GM19372 (cell line): Measurements from ENCODE around the gene FBXL20.
"Not testable (repeated sequence)": the region's sequence is repeated elsewhere in the genome, so short reads cannot be mapped to it uniquely, and the experiment has no call there.

Experiments
- ATAC-seq: cut with Tn5 transposase; IDR thresholded peaks from one replicate; pipeline ENCODE4 v1.9.1; 2021; ENCODE audit warnings: mild to moderate bottlenecking, low read depth, moderate library complexity; ENCODE audit not compliant: unreplicated experiment

Gene FBXL20

DNA sequence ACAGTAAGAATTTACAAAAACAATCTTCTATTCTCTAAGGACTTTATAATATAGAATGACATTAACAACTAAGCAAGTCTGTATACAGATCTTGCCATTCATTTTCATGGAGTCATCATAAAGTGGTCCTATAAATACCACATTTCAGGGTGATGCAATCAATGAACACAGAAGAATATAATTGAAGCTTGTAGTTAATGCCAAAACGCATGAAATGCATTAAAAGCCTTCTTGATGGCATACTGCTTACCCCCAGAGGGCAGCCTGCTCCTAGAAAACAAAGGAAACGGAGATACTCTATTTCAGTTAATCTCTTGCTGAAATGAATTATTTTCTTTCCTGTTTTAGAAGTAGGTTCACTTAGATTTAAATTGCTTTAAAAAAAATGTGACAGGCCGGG is 130.5 kb downstream of the FBXL20 start:
- ATAC-seq, result no peak

DNA sequence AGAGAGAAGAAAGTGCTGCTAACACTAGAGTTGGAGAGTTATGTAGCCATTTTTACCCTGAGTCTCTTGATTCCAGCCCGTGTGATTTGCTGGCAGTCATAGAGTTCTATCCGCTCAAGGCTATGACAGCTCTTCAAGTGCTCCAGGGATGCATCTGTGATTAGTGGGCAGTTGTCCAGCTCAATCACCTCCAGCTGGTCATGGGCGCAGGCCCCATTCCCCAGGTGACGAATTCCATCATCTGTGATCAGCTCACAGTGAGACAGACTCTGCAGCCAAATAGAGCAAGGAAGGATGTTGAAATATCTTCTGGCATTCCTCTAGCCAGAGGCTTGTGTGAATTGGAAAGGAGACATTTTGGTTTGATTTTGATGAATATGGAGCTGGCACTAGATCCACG is 137.3 kb downstream of the FBXL20 start:
- ATAC-seq, result no peak

DNA sequence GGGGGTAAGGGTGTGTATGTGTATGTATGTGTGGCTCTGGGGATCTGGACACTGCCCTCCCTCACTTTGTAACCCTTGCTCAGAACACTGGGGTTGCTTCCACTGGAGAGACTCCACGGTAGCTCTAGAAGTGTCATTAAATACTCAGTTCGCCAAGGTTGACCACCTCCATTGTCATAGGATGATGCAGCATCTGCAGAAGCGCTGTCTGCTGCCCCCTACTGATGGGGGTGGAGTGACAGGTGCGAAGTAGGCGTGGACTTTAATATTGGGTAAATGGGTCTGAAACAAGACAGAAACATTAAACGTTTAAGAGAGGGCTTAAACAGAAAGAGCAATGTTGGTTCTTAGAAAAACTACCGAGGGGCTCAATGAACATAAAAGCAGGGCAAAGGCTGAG is 140.1 kb downstream of the FBXL20 start:
- no peak for ATAC-seq

DNA sequence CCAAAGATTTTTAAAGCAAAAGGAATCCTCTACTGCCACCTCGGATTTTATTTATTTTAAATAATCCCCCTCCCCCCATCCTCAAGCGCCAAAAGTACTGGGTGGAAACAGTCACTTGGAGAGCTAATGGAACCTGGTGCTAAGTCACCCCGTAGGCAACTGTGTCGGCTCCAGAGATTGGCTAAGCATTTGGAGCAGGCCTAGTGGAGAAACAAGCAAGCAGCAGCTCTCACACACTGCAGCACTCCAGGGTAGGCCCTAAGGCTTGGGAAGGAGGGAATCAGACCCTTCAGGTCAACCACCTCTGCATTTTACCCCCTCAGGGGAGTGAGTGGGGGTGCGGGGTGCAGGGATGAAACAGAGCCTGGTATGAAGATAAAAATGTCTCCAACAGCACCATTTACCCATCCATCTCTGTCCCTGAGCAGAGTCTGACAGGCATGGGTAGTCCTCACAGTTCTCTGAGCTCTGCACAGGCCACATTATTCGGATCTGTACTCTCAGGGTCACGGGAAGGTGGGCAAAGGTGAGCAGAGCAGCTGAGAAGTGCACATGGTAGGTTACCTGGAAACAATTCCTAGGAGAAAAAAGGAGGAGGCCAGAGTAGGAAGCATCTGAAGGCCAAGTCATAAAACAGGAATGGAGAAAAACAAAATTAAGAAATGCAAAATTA is 148.5 kb downstream of the FBXL20 start:
- ATAC-seq, result no peak

DNA sequence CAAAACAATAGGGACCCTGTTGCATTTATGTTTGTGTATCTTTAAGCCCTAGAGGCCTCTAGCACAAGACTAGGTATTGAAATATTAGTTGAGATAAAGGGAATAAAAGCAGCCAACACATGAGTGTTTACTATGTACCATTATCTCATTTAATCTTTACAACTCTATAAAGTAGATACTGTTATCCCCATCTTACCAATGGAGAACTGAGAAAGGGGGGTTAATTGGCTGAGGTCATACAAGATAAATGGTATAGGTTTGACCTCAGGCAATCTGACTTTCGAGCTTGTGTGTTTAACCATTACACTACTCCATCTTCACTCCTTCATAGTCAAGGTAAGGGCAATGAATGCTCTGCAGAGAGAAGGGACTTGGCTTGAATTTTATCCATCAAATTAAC is 149.4 kb downstream of the FBXL20 start:
- ATAC-seq, result no peak

DNA sequence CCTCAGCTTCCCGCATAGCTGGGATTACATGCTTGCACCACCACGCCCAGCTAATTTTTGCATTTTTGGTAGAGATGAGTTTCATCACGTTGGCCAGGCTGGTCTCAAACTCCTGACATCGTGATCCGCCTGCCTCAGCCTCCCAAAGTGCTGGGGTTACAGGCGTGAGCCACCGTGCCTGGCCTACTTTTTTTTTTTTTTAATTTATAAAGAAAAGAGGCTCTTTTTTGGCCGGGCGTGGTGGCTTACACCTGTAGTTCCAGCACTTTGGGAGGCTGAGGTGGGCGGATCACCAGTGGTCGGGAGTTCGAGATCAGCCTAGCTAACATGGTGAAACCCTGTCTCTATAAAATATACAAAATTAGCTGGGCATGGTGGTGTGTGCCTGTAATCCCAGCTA is 151.3 kb downstream of the FBXL20 start:
- not testable (repeated sequence) for ATAC-seq

DNA sequence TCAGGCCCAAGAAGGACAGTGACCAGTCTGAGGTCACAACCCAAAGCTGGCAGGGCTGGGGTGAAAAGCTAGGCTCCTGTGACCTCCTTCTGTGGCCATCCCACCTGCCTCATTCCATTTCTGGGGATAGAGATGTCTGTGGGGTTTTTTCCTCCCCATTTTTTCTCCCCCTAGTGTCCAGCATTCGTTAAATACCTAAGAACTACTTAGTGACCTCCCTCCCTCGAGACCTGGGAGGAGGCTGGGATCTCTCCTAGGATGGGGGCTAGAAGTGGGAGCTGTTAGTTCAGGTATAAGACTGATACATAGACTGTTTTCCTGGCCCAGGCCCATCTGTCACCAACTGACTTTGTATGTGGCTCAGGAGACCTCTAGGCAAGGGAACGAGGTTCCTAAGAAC is 155.2 kb downstream of the FBXL20 start:
- ATAC-seq, result no peak

DNA sequence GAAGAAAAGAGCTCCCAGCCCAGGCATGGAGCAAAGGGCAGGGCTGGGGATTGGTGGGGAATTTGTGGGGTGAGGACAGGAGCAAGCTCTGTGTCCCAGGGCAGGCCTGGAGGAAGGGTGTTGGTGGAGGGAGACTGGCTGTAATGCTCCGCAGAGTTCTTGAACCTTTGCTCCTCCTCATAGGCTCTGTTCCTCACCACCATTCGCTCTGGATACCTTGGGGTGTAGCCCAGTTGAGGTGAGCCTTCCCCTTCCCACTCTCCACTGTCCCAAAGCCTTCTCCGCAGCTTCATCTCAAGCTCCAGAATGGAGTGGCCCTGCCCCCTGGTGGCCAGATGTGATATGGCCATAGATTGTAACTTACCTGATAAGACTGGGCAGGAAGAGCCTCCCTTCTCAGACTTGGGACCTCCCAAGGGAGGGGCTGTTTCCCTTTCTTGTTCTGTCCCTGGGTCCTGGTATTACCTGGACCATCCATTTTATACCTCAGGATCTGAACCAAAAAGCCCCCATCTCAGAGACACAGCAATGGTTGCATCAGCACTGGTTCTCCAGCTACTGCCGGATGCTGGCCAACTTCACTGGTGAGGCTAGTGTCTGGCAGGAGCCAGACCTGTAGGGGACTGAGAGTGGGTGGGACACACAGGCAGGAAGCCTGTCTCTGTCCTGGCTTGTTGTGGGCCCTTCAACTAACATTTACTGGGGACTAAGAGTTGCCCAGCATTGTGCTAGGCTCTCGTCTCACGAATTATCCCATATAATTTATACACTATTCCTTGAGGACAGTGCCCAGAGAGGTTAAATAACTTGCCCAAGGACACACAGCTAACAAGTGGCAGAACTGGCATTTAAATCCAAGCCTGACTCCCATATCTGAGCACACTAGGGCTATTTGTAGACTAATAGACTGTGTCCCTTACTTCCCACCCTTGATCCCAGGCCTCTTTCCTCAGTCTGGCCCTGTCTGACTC is 156.5 kb downstream of the FBXL20 start:
- ATAC-seq, result no peak

DNA sequence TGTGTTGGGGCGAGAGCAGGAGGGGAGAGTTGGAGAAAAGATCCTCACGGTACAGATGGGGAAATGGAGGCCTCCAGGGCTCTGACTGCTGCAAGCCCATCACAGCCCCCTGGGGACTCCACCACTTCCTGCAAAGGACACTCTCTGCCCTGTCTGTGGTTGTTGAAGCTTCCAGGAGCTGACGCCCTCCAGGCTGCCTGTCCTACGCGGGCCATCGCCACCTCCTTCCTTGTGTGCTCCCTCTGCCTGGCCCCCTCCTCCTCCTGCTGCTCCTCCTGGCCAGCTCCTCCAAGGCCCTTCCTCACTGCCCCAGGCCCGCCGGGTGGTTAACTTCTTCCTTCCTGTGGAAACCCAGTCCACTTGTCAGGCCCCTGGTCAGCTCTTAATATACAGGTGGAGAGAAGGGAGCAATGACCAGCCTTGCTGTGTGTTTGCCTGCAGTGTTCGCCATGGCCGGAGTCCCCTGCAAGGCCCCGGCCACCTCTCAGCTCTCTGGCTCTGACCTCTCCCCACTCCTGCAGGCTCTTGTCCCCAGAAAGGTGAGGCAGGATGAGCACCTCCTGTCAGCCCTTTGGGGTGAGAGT is 157.3 kb downstream of the FBXL20 start:
- no peak for ATAC-seq

DNA sequence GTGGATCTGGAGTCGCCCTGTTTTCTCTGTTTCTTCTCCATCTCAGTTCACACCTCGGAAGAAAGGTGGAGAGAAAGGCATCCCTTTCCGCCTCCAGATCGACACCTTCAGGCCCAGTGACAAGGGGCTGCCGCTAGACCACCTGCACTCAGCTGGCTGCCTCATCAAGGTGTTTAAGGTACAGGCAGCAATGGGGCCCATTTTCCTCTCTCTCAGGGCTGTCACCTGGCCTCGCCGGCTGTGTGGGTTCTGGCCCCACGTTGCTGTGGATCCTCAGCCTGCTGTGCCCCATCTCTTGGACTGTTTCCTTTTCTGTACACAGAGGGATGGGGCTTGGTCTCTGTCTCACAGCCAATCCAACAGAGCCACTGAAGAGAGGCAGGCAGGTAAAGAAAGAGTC is 158.3 kb downstream of the FBXL20 start:
- ATAC-seq, result no peak

DNA sequence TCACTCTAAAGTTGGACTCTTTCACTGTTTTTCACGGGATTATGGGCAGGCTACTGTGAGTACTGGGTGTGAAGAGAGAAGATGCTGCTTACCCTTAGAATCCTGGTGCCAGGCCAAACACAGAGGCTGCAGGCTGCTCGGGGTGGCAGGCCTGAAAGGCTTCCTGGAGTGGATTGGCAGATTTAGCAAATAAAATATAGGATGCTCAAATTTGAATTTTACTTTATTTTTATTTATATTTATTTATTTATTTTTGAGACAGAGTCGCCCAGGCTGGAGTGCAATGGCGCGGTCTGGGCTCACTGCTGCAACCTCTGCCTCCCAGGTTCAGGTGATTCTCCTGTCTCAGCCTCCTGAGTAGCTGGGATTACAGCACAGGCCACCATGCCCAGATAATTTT is 160.8 kb downstream of the FBXL20 start:
- no peak for ATAC-seq

DNA sequence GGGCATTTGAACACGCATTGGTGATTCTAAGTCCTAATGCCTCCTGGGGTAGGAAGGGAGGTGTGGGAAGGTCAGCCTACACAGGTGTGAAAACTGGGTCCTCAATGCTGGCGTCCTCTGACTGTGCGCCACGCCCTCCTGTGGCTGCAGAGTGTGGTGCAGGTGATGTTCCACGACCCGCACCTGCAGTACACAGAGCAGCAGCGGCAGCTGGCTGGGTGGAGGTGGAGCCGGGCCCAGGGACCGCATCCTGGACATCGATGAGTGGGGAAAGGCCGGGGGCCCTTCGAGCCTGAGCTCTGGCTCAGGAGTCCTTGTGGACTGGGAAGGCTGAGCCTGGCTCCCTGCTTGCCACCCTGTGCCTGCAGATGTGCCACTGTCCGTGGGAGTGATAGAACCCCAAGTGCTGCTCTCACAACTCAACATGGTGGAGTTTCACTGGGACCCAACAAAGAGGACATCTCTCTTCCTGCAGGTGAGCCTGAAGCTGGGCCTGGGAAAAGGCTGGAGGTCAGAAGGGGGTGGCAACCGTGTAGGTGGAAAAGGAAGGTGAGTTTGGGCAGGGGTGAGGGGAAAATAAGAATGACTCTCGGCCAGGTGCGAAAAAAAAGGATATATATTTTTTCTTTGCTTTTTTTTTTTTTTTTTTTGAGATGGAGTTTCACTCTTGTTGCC is 161.6 kb downstream of the FBXL20 start:
- ATAC-seq, result no peak

DNA sequence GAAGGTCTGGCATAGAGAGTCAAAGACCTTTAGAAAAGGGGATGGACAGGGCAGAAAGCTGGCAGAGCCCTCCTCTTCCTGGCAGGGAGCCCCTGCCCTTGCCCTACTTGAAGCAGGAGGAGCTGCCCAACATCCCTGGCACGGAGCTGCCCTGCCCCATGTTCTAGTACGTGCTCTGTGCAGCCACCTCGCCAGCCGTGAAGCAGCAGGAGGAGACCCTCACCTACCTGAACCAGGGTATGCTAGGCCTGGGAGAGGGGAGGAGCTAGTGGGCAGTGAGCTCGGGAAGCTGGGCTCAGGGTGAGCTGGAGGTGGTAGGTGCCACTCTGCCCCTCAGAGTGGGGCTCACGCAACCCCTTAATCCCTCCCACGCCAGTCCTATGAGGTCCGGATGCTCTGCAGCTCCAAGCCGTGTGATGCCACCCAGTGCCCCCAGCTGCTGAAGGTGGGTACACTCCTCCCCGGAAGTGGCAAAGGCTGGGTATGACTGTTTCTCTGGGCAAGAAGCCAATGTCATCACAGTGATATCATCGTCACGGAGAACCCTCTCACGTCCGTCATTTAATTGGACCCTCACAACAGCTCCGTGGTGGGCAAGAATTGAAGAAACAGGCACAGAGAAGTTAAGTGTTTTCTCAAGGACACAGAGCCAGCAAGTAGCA is 163.0 kb downstream of the FBXL20 start:
- no peak for ATAC-seq

DNA sequence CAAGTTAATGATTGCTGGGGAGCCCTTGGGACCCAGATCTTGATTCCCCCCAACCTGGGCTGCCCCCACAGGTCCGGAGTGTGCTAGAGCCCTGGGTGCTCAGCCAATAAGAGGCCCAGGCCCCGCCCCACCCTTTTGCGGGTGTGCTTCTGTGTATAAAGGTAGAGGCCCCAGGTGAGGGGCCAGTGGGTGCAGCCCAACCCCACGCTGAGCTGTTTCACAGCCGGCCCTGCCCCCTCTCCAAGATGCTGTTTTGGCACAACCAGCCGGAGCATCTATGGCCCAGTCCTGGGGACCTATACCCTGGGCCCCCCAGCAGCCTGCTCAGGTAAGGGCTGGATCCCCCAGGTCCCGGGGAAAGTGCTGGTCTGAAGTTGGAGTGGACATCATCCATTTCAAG is 163.8 kb downstream of the FBXL20 start:
- no peak for ATAC-seq

DNA sequence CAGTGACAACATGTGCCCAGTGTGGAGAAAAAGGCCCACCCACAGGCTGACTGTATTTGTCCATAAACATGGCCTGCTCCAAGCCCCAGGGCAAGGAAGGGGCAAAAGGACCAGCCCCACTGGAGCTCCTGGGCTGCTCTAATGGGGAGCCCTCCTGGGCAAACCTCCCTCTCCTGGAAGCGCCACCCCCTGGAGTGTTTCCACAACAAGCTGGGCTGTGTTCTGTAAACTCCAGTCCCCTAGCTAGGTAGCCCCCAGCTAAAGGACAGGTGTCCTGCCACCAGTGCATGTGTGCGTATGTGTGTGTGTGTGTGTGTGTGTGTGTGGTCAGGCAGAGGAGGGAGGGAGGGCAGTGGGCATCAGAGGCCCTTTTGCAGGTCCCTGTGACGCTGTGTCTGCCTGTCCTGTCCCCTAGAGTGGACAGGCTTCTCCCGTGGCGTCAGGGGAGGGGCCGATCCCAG is 164.4 kb downstream of the FBXL20 start:
- ATAC-seq, result no peak

DNA sequence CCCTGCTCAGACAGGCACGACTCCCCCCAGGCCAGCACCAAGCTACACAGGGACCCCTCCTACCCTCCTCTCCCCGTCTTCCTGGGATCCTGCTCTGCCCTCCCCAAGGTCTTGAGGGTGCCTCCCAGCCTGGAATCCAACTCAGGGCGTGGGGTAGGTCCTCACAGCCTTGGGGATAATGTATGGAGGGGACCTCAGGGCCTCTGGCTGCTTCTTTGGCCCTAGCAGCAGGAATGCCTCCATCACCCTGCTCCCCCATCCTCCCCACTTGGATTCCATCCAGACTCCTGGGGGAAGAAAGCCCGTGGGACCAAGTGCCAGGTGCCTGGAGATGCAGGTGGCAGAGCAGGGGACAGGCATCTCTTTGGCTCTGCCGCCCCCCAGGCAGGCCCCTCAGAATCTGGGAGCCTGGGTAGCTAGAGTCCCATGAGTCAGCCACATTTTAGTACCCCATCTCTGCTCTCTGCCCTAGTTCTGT is 164.9 kb downstream of the FBXL20 start:
- ATAC-seq, result no peak

DNA sequence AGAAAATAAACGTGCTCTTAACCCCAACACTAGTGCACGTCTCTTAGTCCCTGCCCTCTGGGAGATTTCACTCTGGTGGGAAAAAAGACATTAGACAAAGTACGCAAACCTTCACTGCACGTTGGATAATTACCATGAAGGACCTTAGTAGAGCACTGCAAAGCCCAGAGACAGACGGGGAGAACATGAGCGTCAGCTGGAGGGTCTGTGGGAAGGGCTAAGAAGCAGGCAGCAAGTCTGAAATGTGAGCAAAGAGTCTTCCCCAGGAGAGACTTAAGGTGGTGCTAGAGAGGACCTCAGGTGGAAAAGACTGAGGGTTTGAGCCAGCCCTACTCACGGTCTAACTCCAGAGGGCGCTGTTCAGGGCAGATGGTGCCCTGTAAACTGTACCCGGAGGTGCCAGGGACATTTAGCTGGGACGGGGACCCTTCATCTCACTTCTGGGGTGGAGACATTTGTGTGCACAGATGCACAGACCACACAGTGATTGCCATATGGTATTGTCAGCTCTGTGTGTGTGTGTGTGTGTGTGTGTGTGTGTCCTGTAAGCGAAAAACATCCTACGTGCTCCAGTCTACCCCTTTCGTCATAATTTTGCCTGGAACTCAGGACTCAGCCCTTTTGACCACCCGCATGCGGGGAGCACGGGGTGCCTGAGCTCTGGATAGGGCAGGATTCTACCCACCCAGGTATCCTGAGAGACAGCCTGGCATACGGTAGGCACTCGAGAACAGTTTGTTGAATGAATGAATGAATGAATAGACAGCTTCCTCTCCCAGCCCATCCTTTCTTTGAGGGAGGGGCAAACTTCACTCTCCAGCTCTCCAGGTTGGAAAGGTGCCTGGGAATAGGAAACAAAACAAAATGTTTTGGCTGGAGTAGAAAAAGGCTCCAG is 165.6 kb downstream of the FBXL20 start:
- ATAC-seq, result no peak

DNA sequence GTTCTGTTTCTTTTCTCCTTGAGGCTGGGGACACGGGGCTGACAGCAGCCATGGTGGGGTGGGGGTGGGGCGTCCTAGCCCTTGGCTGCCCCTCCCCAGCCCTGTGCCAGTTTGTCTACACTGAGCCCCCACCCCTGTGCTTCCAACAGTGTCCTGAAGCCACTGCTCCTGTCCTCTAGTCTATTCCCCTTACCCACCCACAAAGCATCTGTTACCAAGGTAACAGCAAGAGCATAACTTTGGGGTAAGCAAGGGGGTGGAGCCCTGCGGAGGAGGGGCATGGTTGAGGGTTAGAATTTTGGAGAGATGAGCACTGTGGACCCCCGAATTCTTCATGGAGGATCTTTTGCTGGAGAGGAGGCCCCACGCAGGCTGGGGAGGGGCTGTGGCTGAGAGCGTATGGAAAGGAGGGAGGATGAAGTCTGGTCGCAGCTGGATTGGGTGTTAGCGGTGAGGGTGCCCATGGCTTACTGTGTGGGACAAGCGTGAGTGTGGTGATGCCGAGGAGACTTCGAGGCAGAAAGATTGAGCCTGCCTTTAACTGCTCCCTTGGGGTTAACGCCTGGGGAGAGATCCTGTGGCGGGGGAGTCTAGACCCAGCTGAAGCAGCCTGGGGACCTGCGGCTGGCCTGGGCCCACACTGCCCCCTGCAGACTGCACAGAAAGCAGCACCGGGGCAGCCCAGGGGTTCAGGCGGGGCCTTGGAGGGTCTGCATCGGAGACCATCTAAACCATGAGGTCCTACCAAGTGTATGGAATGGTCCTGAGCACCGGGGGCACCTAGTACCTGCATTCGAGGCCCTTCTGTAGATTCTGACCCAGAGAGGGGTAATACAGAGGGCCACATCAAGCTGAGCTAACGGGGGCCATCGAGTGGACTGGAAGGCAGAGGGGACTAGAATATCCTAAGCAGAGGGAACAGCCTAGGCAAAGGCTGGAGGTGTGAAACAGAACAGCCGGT is 169.6 kb downstream of the FBXL20 start:
- no peak for ATAC-seq
